WTC11 (cell line): ENCODE measurements around the gene RIPPLY2. TPM values are rescaled to one million over a fixed set of nuclear protein-coding genes. Genes with fewer than 3 reads are reported as not detected.
A peak's percentile ranks its signal among the peaks of the same experiment; 100 is the strongest.

Experiments
- ATAC-seq: fragments of 200-7000 bp; cut with Tn5 transposase; 2 replicates; pipeline ENCODE4 v1.10.0; 2021; ENCODE audit warnings: mild to moderate bottlenecking, moderate library complexity
- CTCF ChIA-PET: fragments of 300-600 bp; sonication (Branson Sonifier 250); formaldehyde crosslinking; loops from one replicate; lab custom pipeline; 2021; ENCODE audit warnings: antibody characterized with exemption; lab: Charles Lee
- POLR2A ChIA-PET: fragments of 350-600 bp; sonication (Branson Sonifier 250); formaldehyde crosslinking; loops from one replicate; lab custom pipeline; 2021; ENCODE audit warnings: antibody characterized with exemption; lab: Charles Lee
- DNase-seq: peaks from one replicate; pipeline ENCODE4 v3.0.0; 2021; ENCODE audit warnings: low spot score
- H3K27ac Mint-ChIP-seq: 2 replicates; pipeline ENCODE4 v1.8.0; 2021; ENCODE audit warnings: mixed read lengths
- H3K27me3 Mint-ChIP-seq: 2 replicates; pipeline ENCODE4 v1.8.0; 2021; ENCODE audit warnings: low read depth, mild to moderate bottlenecking, moderate library complexity, mixed read lengths
- H3K36me3 Mint-ChIP-seq: 2 replicates; pipeline ENCODE4 v1.8.0; 2021; ENCODE audit warnings: mixed read lengths
- H3K4me1 Mint-ChIP-seq: 2 replicates; pipeline ENCODE4 v1.8.0; 2022; ENCODE audit warnings: mixed read lengths
- H3K4me3 Mint-ChIP-seq: 2 replicates; pipeline ENCODE4 v1.8.0; 2021; ENCODE audit warnings: mild to moderate bottlenecking, moderate library complexity, mixed read lengths
- H3K9me3 Mint-ChIP-seq: 2 replicates; pipeline ENCODE4 v1.8.0; 2021; ENCODE audit warnings: mixed read lengths
- CREM ChIP-seq: sonication (generic); formaldehyde crosslinking; IDR thresholded peaks from 2 replicates; pipeline ENCODE4 v1.8.1; 2022; ENCODE audit warnings: mild to moderate bottlenecking, missing genetic modification reagents, moderate library complexity
- E2F1 ChIP-seq: sonication (generic); formaldehyde crosslinking; IDR thresholded peaks from 2 replicates; pipeline ENCODE4 v1.8.0; 2022; ENCODE audit warnings: mild to moderate bottlenecking, missing genetic modification reagents
- FOXP1 ChIP-seq: sonication (generic); formaldehyde crosslinking; IDR thresholded peaks from 2 replicates; pipeline ENCODE4 v1.8.0; 2022; ENCODE audit warnings: missing genetic modification reagents, mild to moderate bottlenecking, moderate library complexity, borderline replicate concordance
- MYBL2 ChIP-seq: sonication (generic); formaldehyde crosslinking; IDR thresholded peaks from 2 replicates; pipeline ENCODE4 v1.8.1; 2023; ENCODE audit warnings: mild to moderate bottlenecking, moderate library complexity, missing genetic modification reagents
- NR1H2 ChIP-seq: sonication (generic); formaldehyde crosslinking; IDR thresholded peaks from 2 replicates; pipeline ENCODE4 v1.9.0; 2021; ENCODE audit warnings: mild to moderate bottlenecking, moderate library complexity, missing genetic modification reagents
- OVOL2 ChIP-seq: fragments of 250-450 bp; sonication (Bioruptor Pico); IDR thresholded peaks from 2 replicates; pipeline ENCODE4 v1.9.0; 2021; ENCODE audit warnings: mild to moderate bottlenecking, borderline replicate concordance
- PRRX2 ChIP-seq: fragments of 250-450 bp; sonication (Bioruptor Pico); IDR thresholded peaks from 2 replicates; pipeline ENCODE4 v1.8.0; 2021; ENCODE audit warnings: mild to moderate bottlenecking
- TCF7 ChIP-seq: sonication (generic); formaldehyde crosslinking; IDR thresholded peaks from 2 replicates; pipeline ENCODE4 v1.8.0; 2022; ENCODE audit warnings: mild to moderate bottlenecking, low read depth, missing genetic modification reagents, moderate library complexity
- ZBTB21 ChIP-seq: sonication (generic); formaldehyde crosslinking; IDR thresholded peaks from 2 replicates; pipeline ENCODE4 v1.8.1; 2023; ENCODE audit warnings: mild to moderate bottlenecking, missing genetic modification reagents, borderline replicate concordance
- ZMAT4 ChIP-seq: fragments of 250-450 bp; sonication (Bioruptor Pico); IDR thresholded peaks from 2 replicates; pipeline ENCODE4 v1.9.0; 2021; ENCODE audit warnings: mild to moderate bottlenecking
- ZNF138 ChIP-seq: sonication (generic); formaldehyde crosslinking; conservative IDR thresholded peaks from 2 replicates; pipeline ENCODE4 v1.8.1; 2022; ENCODE audit warnings: mild to moderate bottlenecking, moderate library complexity, missing genetic modification reagents
- ZNF263 ChIP-seq: sonication (generic); formaldehyde crosslinking; IDR thresholded peaks from 2 replicates; pipeline ENCODE4 v1.8.1; 2022; ENCODE audit warnings: low read depth, mild to moderate bottlenecking, moderate library complexity, missing genetic modification reagents
- ZNF281 ChIP-seq: sonication (generic); formaldehyde crosslinking; IDR thresholded peaks from 2 replicates; pipeline ENCODE4 v1.8.0; 2023; ENCODE audit warnings: mild to moderate bottlenecking, missing genetic modification reagents
- ZNF317 ChIP-seq: sonication (generic); formaldehyde crosslinking; IDR thresholded peaks from 2 replicates; pipeline ENCODE4 v1.8.1; 2023; ENCODE audit warnings: low read depth, mild to moderate bottlenecking, moderate library complexity, missing genetic modification reagents, borderline replicate concordance
- total RNA-seq: library from RNA; stranded (reverse); gene quantifications from 3 replicates; pipeline ENCODE4 v1.2.3, GENCODE V29; 2021
- TF ChIP-seq, protein P1 (sequence below): fragments of 250-450 bp; sonication (Bioruptor Pico); IDR thresholded peaks from 2 replicates; pipeline ENCODE4 v1.9.0; 2021; ENCODE audit warnings: mild to moderate bottlenecking
- TF ChIP-seq, protein P2 (sequence below): sonication (generic); formaldehyde crosslinking; IDR thresholded peaks from 2 replicates; pipeline ENCODE4 v1.8.0; 2022; ENCODE audit warnings: mild to moderate bottlenecking, missing genetic modification reagents
- TF ChIP-seq, protein P3 (sequence below): sonication (generic); formaldehyde crosslinking; conservative IDR thresholded peaks from 2 replicates; pipeline ENCODE4 v1.8.1; 2023; ENCODE audit warnings: mild to moderate bottlenecking, low read depth, missing genetic modification reagents, moderate library complexity

Gene RIPPLY2
- total RNA-seq, 1 experiment from 2014 or later: 0.66 TPM

DNA sequence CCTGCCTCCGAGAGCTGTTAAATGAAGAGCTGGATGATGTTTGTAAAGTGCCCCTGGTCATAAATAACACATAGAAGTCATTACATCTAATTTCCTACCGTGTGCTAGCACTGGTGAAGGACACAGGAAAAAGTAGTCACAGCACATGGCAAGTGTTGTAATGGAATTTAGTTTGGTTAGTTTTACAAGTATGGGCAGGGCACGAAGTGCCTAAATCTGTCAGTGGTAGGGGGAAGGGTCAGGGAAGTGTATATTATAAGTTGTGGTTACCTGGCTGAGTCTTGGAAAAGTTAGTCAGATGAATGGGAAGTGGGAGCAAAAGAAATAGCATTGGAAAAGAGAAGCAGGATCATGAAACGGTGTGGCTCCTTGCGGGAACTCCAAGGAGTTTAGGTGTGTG is 1.6 kb downstream of the RIPPLY2 start (continued):
- no peak for TF ChIP-seq ZNF281 (CRISPR knock-in tag)
- TF ChIP-seq ZNF317 (CRISPR knock-in tag): no peak
- no peak for TF ChIP-seq ZMAT4 (CRISPR knock-in tag)
- TF ChIP-seq CREM (CRISPR knock-in tag): no peak
- no peak for TF ChIP-seq ZNF138 (CRISPR knock-in tag)
- TF ChIP-seq E2F1 (CRISPR knock-in tag): no peak
- TF ChIP-seq, protein P1, sequence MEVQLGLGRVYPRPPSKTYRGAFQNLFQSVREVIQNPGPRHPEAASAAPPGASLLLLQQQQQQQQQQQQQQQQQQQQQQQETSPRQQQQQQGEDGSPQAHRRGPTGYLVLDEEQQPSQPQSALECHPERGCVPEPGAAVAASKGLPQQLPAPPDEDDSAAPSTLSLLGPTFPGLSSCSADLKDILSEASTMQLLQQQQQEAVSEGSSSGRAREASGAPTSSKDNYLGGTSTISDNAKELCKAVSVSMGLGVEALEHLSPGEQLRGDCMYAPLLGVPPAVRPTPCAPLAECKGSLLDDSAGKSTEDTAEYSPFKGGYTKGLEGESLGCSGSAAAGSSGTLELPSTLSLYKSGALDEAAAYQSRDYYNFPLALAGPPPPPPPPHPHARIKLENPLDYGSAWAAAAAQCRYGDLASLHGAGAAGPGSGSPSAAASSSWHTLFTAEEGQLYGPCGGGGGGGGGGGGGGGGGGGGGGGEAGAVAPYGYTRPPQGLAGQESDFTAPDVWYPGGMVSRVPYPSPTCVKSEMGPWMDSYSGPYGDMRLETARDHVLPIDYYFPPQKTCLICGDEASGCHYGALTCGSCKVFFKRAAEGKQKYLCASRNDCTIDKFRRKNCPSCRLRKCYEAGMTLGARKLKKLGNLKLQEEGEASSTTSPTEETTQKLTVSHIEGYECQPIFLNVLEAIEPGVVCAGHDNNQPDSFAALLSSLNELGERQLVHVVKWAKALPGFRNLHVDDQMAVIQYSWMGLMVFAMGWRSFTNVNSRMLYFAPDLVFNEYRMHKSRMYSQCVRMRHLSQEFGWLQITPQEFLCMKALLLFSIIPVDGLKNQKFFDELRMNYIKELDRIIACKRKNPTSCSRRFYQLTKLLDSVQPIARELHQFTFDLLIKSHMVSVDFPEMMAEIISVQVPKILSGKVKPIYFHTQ (CRISPR knock-in tag): no peak
- no peak for TF ChIP-seq ZNF263 (CRISPR knock-in tag)
- no peak for TF ChIP-seq FOXP1 (CRISPR knock-in tag)
- no peak for TF ChIP-seq TCF7 (CRISPR knock-in tag)
- TF ChIP-seq NR1H2 (CRISPR knock-in tag): no peak
- TF ChIP-seq, protein P2, sequence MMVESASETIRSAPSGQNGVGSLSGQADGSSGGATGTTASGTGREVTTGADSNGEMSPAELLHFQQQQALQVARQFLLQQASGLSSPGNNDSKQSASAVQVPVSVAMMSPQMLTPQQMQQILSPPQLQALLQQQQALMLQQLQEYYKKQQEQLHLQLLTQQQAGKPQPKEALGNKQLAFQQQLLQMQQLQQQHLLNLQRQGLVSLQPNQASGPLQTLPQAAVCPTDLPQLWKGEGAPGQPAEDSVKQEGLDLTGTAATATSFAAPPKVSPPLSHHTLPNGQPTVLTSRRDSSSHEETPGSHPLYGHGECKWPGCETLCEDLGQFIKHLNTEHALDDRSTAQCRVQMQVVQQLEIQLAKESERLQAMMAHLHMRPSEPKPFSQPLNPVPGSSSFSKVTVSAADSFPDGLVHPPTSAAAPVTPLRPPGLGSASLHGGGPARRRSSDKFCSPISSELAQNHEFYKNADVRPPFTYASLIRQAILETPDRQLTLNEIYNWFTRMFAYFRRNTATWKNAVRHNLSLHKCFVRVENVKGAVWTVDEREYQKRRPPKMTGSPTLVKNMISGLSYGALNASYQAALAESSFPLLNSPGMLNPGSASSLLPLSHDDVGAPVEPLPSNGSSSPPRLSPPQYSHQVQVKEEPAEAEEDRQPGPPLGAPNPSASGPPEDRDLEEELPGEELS: no peak

- Mint-ChIP-seq H3K27me3 (peaks cover 15% of the 10 kb centered on the region), H3K36me3 (peaks cover 5% of the 10 kb centered on the region), H3K9me3 (no peaks in the 10 kb centered on the region), H3K4me3 (peak within 1 kb of the TSS; percentile 96), H3K27ac (peak within 1 kb of the TSS; percentile 91; the same call in 1 of the 2 replicates), H3K4me1 (peaks cover 23% of the 10 kb centered on the region)
- peak; percentile 98 for ATAC-seq
- peak; percentile 97 for DNase-seq
- POLR2A ChIA-PET: interaction anchor here (0.8 to 0.9 kb wide), 2 partner anchors 8 to 26 kb away, joined by 3 read pairs; no protein-coding TSS in a partner anchor
- CTCF ChIA-PET: interaction anchor here (0.6 to 1.8 kb wide), 11 partner anchors 22 to 869 kb away, joined by 3 to 8 read pairs (median 3); partner anchors contain the start of gene CEP162
- TF ChIP-seq ZBTB21: 0 out of 2 replicates have a peak, but pooled peaks have one; percentile 44
- TF ChIP-seq TCF7 (CRISPR knock-in tag): peak; percentile 90
- no peak for TF ChIP-seq OVOL2 (CRISPR knock-in tag)
- no peak for TF ChIP-seq ZNF317 (CRISPR knock-in tag)
- TF ChIP-seq, protein P3, sequence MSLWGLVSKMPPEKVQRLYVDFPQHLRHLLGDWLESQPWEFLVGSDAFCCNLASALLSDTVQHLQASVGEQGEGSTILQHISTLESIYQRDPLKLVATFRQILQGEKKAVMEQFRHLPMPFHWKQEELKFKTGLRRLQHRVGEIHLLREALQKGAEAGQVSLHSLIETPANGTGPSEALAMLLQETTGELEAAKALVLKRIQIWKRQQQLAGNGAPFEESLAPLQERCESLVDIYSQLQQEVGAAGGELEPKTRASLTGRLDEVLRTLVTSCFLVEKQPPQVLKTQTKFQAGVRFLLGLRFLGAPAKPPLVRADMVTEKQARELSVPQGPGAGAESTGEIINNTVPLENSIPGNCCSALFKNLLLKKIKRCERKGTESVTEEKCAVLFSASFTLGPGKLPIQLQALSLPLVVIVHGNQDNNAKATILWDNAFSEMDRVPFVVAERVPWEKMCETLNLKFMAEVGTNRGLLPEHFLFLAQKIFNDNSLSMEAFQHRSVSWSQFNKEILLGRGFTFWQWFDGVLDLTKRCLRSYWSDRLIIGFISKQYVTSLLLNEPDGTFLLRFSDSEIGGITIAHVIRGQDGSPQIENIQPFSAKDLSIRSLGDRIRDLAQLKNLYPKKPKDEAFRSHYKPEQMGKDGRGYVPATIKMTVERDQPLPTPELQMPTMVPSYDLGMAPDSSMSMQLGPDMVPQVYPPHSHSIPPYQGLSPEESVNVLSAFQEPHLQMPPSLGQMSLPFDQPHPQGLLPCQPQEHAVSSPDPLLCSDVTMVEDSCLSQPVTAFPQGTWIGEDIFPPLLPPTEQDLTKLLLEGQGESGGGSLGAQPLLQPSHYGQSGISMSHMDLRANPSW (CRISPR knock-in tag): no peak
- TF ChIP-seq MYBL2 (CRISPR knock-in tag): no peak
- TF ChIP-seq PRRX2 (CRISPR knock-in tag): no peak; the same call in 1 of the 2 replicates
These were observed 6.5 kb downstream of the RIPPLY2 start, which contains the start of gene CYB5R4 for GRCh38 chr6:83859410-83860358. Gene CYB5R4 (plus strand): TSS chr6:83859689. CDS start chr6:83859783, 94 bp downstream.
